Placental pericyte (primary cell): Measurements from ENCODE around the gene C3orf33. TPM values are rescaled to one million over a fixed set of nuclear protein-coding genes. Genes with fewer than 3 reads are reported as not detected.

Experiments
- total RNA-seq: library from RNA; depleted of rRNA; stranded (reverse); fragments of >200 nt; gene quantifications from 2 replicates; pipeline ENCODE4 v1.2.3, GENCODE V29; 2012

The C3orf33 gene
- 2.1 and 2.6 TPM in 2 replicates for total RNA-seq

GRCh38 chr3:155805802-155806618, at the start of gene C3orf33:
Gene C3orf33 (minus strand): TSS chr3:155806278. CDS start chr3:155806252, 26 bp downstream.

DNA sequence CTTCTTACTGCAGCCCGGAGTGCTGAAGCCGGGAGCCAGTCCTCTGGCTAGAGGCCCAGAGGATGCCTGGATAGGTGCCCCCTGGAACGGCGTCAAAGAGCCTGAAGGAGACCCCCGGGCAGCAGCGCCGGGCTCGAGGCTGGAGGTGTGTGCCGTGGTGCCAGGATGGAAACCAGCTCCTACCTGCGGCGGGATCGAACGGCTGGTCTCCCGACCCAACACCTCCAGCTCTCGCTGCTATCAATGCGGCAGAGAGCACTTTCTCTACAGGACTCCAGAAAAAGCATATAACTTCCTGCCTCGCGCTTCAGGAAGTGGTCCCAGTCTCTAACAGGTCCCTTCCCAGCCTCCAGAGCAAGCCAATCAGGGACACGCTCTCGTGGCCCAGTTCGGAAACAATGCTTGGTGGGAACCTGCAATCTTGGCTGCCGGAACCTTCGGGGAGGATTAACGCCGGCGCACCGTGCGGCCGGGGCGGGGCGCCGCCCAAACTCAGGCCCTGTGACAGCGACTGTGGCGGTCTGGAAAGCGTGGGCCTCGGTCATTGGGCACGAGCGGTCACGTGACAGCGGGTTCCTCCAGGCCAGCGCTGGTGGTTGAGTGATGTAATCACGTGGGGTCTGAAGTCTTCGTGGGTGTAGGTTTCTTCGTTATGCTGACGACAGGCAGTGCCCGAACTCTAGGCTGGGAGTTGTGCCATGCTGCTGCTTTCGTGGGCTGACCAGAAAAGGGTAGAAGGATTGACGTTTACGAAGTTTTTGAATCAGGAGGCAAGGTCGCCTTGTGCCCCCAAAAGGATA, 48.3 kb upstream of the C3orf33 start, which contains the start of gene SLC33A1:
TSS of gene SLC33A1 (minus strand) at position 287 of the 800 bp plus-strand sequence. CDS start 430 bp downstream, outside the sequence.

GRCh38 chr3:155744626-155745324, 61.3 kb downstream of the C3orf33 start, which contains the start of gene PLCH1:
Gene PLCH1 (minus strand): TSS chr3:155745071. CDS start chr3:155704224, 40,847 bp downstream.

Other genes with a start within 250 kb of the C3orf33 start
- 0.44 and 4.6 TPM in 2 replicates for gene PLCH1, start 61.2 kb downstream of the C3orf33 start, total RNA-seq
- 68.9 and 120 TPM in 2 replicates for gene SLC33A1, start 48.1 kb upstream of the C3orf33 start, total RNA-seq
- gene GMPS, start 64.4 kb upstream of the C3orf33 start, total RNA-seq = 56.9 and 74.0 TPM in 2 replicates